Prostate gland (tissue), 2 donors: ENCODE data around the gene ZNF740.

Source experiments
- POLR2A ChIP-seq: fragments of 450-650 bp; IDR thresholded peaks from one replicate; pipeline ENCODE4 v1.6.1; 2016; ENCODE audit warnings: antibody characterized with exemption, mild to moderate bottlenecking
- TF ChIP-seq, protein P1 (sequence below), 4 experiments: fragments of 200-600 bp in 2 of 4; fragments of 450-650 bp in 2 of 4; sonication (generic) in 2 of 4; IDR thresholded peaks; 1 replicate in 3 of 4; 2 replicates in 1 of 4; pipeline ENCODE4 v1.5.1; 2016 to 2019; ENCODE audit warnings: antibody characterized with exemption in 4 of 4, mild to moderate bottlenecking in 2 of 4, moderate library complexity in 2 of 4

DNA sequence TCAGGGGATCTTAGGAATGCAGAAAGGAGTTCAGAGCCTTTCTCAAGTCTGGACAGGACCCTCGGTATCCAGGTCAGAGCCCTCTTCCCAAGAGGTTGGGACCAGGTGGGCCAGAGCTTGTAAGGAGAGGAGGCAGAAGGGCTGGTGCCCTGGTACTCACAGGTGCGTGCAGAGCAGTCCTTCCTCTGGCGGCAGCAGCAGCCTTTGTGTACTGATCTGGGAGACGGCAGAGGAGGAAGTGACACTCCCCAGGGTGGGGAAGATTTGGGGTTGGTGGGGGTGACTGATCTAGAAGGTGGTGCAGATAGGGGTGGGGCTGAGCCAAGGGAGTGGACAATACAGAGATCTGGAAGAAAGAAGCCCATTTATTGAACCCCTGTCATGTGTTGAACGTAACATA lies 26.5 kb downstream of the ZNF740 start, which contains the start of gene ITGB7:
- no peak for TF ChIP-seq POLR2A
- TF ChIP-seq, protein P1, sequence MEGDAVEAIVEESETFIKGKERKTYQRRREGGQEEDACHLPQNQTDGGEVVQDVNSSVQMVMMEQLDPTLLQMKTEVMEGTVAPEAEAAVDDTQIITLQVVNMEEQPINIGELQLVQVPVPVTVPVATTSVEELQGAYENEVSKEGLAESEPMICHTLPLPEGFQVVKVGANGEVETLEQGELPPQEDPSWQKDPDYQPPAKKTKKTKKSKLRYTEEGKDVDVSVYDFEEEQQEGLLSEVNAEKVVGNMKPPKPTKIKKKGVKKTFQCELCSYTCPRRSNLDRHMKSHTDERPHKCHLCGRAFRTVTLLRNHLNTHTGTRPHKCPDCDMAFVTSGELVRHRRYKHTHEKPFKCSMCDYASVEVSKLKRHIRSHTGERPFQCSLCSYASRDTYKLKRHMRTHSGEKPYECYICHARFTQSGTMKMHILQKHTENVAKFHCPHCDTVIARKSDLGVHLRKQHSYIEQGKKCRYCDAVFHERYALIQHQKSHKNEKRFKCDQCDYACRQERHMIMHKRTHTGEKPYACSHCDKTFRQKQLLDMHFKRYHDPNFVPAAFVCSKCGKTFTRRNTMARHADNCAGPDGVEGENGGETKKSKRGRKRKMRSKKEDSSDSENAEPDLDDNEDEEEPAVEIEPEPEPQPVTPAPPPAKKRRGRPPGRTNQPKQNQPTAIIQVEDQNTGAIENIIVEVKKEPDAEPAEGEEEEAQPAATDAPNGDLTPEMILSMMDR (IDR thresholded peaks at IDR 0.05), result no peak
